Osteoblast (primary cell): ENCODE data around the gene RNF115. TPM values are rescaled to one million over a fixed set of nuclear protein-coding genes. Genes with fewer than 3 reads are reported as not detected.

ENCODE experiments used
- DNase-seq: peaks from one replicate; pipeline ENCODE4 v3.0.0; 2011; ENCODE audit warnings: low spot score, mixed read lengths; ENCODE audit not compliant: insufficient read length; ENCODE audit errors: missing footprints
- H2AFZ ChIP-seq: 2 replicates; pipeline ENCODE4 v1.6.0; 2011; ENCODE audit warnings: mild to moderate bottlenecking, low read length
- H3K27ac ChIP-seq: 2 replicates; pipeline ENCODE4 v1.5.1; 2011; ENCODE audit warnings: mild to moderate bottlenecking, low read depth, low read length, moderate library complexity
- H3K27me3 ChIP-seq: 2 replicates; pipeline ENCODE4 v1.6.0; 2012; ENCODE audit warnings: mild to moderate bottlenecking, control low read depth, inconsistent platforms, low read length, moderate library complexity; ENCODE audit not compliant: insufficient read depth
- H3K36me3 ChIP-seq: 2 replicates; pipeline ENCODE4 v1.5.1; 2011; ENCODE audit warnings: mild to moderate bottlenecking, low read length, control low read depth, moderate library complexity; ENCODE audit not compliant: insufficient read depth
- H3K4me1 ChIP-seq: 2 replicates; pipeline ENCODE4 v1.5.1; 2011; ENCODE audit warnings: mild to moderate bottlenecking, low read length, control low read depth, moderate library complexity; ENCODE audit not compliant: insufficient read depth
- H3K4me2 ChIP-seq: 2 replicates; pipeline ENCODE4 v1.6.0; 2011; ENCODE audit warnings: mild to moderate bottlenecking, low read length; ENCODE audit not compliant: insufficient read depth
- H3K4me3 ChIP-seq: fragments of 200-600 bp; sonication (generic); 3 replicates; pipeline ENCODE4 v1.5.1; 2012; ENCODE audit warnings: mild to moderate bottlenecking, low read length, inconsistent platforms; ENCODE audit not compliant: insufficient read depth
- H3K79me2 ChIP-seq: 2 replicates; pipeline ENCODE4 v1.6.0; 2012; ENCODE audit warnings: mild to moderate bottlenecking, low read length, control low read depth, inconsistent platforms; ENCODE audit not compliant: insufficient read depth
- H3K9me3 ChIP-seq: 2 replicates; pipeline ENCODE4 v1.5.1; 2011; ENCODE audit warnings: low read depth, low read length, control low read depth
- H4K20me1 ChIP-seq: 2 replicates; pipeline ENCODE4 v1.6.0; 2012; ENCODE audit warnings: mild to moderate bottlenecking, low read length, control low read depth; ENCODE audit not compliant: insufficient read depth
- total RNA-seq: library from RNA; depleted of rRNA; stranded (reverse); fragments of >200 nt; gene quantifications from 2 replicates; pipeline ENCODE4 v1.2.3, GENCODE V29; 2012
- TF ChIP-seq, protein P1 (sequence below): IDR thresholded peaks from 2 replicates; pipeline ENCODE4 v1.5.1; 2011; ENCODE audit warnings: mild to moderate bottlenecking, low read depth, low read length, moderate library complexity; ENCODE audit errors: extremely low read depth

RNF115 gene
- total RNA-seq, 1 donor, result 23.2 TPM

DNA sequence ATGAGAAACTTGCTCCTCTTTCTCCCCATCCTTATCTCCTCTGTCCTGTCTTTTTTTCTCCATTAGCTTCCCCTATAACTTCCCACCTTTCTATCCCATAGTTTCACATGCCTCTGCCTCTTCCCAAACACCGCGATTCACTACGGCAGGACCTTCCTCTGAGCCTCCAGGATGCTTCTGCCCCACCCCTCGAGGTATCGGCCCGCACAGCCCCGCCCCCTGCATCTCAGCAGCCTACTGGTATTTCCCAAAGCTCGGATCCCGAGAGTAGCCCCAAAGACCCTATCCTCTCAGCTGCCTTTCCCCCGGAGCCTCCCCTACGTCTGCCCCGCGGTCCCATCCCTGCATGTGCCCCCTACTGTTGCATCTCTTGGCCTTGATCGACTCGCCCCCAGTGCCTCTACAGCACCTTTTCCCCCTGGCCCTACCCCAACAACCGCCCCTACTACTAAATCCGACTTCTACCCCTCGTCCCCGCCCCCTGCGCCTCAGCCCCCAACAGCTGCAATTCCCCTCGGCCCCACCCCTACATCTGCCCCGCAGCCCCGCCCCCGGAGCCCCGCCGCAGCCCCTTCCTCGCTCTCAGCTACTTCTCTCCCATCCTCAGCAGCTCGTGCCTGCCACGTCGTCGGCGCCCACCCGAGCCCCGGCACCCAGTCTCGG, 34.5 kb upstream of the RNF115 start:
- Histone ChIP-seq H3K4me1 (peaks cover 19% of the 10 kb centered on the region), H3K4me3 (peak overlapping the region; percentile 100), H2AFZ (peak overlapping the region; percentile 70), H4K20me1 (peaks cover 18% of the 10 kb centered on the region), H3K27me3 (no peaks in the 10 kb centered on the region), H3K9me3 (no peaks in the 10 kb centered on the region), H3K27ac (no peak overlapping the region), H3K79me2 (peaks cover 28% of the 10 kb centered on the region), H3K4me2 (peak overlapping the region; percentile 91), H3K36me3 (peaks cover 44% of the 10 kb centered on the region)
- TF ChIP-seq, protein P1, sequence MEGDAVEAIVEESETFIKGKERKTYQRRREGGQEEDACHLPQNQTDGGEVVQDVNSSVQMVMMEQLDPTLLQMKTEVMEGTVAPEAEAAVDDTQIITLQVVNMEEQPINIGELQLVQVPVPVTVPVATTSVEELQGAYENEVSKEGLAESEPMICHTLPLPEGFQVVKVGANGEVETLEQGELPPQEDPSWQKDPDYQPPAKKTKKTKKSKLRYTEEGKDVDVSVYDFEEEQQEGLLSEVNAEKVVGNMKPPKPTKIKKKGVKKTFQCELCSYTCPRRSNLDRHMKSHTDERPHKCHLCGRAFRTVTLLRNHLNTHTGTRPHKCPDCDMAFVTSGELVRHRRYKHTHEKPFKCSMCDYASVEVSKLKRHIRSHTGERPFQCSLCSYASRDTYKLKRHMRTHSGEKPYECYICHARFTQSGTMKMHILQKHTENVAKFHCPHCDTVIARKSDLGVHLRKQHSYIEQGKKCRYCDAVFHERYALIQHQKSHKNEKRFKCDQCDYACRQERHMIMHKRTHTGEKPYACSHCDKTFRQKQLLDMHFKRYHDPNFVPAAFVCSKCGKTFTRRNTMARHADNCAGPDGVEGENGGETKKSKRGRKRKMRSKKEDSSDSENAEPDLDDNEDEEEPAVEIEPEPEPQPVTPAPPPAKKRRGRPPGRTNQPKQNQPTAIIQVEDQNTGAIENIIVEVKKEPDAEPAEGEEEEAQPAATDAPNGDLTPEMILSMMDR, result no peak
- DNase-seq, result peak; percentile 91

DNA sequence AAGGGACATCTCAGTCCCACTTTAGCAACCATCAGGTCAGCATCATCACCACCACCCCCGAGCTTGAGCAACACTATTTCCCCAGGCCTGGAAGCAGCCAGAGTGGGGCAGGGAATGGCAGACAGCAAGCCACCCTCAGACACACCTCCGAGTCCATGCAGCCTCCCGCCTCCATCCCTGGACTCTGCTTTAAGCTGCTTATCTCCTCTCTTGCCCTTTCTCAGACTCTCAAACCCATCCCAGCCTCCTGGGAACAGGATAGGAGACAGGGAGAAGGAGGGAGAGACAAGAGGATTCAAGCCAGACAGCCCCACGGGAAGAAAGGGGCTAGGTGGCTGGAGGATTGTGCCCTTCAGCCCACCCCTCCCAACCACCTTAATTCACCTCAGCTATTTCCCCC, 33.3 kb upstream of the RNF115 start:
- Histone ChIP-seq H3K4me2 (peak overlapping the region; percentile 91), H3K4me3 (no peak overlapping the region), H3K9me3 (no peaks in the 10 kb centered on the region), H4K20me1 (peaks cover 18% of the 10 kb centered on the region), H3K27ac (peak overlapping the region; percentile 23), H2AFZ (no peak overlapping the region), H3K27me3 (no peaks in the 10 kb centered on the region), H3K4me1 (peaks cover 19% of the 10 kb centered on the region), H3K79me2 (peaks cover 28% of the 10 kb centered on the region), H3K36me3 (peaks cover 53% of the 10 kb centered on the region)
- DNase-seq, result no peak
- TF ChIP-seq, protein P1, result no peak

DNA sequence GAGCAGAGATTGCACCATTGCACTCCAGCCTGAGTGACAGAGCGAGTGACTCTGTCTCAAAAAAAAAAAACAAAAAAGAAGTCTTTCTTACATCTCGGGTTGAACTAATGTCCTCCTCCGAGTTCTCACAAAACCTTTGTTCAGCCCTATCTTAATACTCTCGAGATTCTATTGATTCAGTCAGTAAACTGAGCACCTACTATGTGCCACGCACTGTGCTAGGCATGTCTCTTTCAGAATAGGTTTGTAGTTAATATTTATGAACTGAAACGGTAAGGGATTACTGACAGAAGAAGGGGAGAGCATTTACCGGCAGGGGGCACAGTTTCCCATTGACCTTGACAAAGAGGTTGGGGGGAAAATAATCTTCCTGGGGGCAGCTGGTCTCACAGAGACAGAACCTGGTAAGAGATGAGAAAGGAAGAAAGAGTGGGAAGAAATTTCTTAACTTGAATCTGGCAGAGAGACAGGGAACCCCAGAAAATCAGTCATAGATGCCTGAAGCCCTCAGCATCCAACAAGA, 31.6 kb upstream of the RNF115 start:
- DNase-seq, result no peak
- Histone ChIP-seq H3K27me3 (no peaks in the 10 kb centered on the region), H4K20me1 (peaks cover 18% of the 10 kb centered on the region), H3K36me3 (peaks cover 66% of the 10 kb centered on the region), H3K4me3 (no peak overlapping the region), H3K79me2 (peaks cover 28% of the 10 kb centered on the region), H3K4me2 (no peak overlapping the region), H3K9me3 (no peaks in the 10 kb centered on the region), H3K4me1 (peaks cover 24% of the 10 kb centered on the region), H3K27ac (no peak overlapping the region), H2AFZ (no peak overlapping the region)
- TF ChIP-seq, protein P1, result peak; percentile 17

DNA sequence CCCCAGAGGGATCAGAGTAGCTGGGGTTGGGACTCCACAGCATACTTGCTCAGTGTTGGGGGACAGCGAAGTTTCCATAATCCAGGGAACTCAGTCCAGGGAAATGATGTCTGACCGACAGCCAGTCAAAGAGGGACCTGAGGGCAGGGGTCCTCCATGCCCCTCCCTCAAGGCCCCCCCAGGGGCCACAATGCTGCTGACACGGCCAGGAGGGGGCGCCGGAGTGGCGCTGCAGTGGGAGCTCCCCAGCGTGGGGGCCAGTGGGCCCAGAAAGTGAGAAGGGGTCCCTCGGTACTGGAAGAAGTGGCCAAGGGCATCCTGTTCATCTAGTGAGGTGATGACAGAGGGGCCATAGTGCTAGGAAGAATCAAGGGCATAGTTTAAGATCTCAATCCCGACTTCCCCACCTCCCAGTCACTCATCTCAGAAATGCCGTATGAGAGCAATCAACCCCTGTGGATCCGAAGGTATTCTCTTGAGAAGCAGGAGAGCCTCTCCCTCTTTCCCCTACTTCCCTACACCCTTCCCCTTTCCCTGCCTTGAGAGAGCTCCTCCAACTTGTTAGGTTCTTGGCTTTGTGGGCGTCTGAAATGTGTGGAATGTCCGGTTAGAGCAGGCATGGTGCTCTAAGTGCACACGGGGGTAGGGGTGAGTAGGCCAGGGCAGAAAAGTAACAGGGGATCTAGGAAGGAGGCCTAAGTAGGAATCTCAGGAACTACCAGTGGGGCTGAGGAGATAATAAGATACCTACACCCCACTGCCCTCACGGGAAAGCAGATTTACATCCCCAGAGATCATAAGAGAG, 25.7 kb upstream of the RNF115 start:
- Histone ChIP-seq H3K9me3 (no peaks in the 10 kb centered on the region), H3K4me3 (peak overlapping the region; percentile 13), H3K79me2 (no peaks in the 10 kb centered on the region), H2AFZ (peak overlapping the region; percentile 39), H3K4me1 (peaks cover 34% of the 10 kb centered on the region), H3K36me3 (peaks cover 65% of the 10 kb centered on the region), H4K20me1 (no peaks in the 10 kb centered on the region), H3K27ac (peak overlapping the region; percentile 50), H3K4me2 (peak overlapping the region; percentile 47), H3K27me3 (no peaks in the 10 kb centered on the region)
- peak; percentile 92 for DNase-seq
- TF ChIP-seq, protein P1, result peak; percentile 54
